Inferior parietal cortex (tissue), 1 donor: ENCODE results near the gene FLYWCH1.

ENCODE experiments used
- DNase-seq: peaks from one replicate; pipeline ENCODE4 v3.0.0-alpha.2; 2016; ENCODE audit errors: extremely low spot score

Gene FLYWCH1

GRCh38 chr16:2985893-2986355 lies 74.2 kb downstream of the FLYWCH1 start:
- DNase-seq = no peak

GRCh38 chr16:2986623-2987188 lies 75.0 kb downstream of the FLYWCH1 start:
- DNase-seq = no peak

- no peak for DNase-seq
Observed at GRCh38 chr16:2987286-2987685, 75.6 kb downstream of the FLYWCH1 start.

GRCh38 chr16:2987833-2988232 lies 76.1 kb downstream of the FLYWCH1 start:
- DNase-seq = no peak

- no peak for DNase-seq
Observed at GRCh38 chr16:2988590-2989099, 76.9 kb downstream of the FLYWCH1 start.

GRCh38 chr16:2990891-2991290 lies 79.2 kb downstream of the FLYWCH1 start:
- no peak for DNase-seq

GRCh38 chr16:2991566-2992261 lies 80.0 kb downstream of the FLYWCH1 start:
- no peak for DNase-seq

- DNase-seq = no peak
Observed at GRCh38 chr16:2992383-2993081, 80.8 kb downstream of the FLYWCH1 start.

GRCh38 chr16:2996298-2996697 lies 84.6 kb downstream of the FLYWCH1 start:
- DNase-seq = no peak

GRCh38 chr16:2999929-3000328 lies 88.2 kb downstream of the FLYWCH1 start:
- no peak for DNase-seq

GRCh38 chr16:3000540-3000939 lies 88.8 kb downstream of the FLYWCH1 start:
- DNase-seq = no peak
